Pulmonary artery endothelial cell (primary cell): ENCODE results near the gene TAF4B. TPM values are rescaled to one million over a fixed set of nuclear protein-coding genes. Genes with fewer than 3 reads are reported as not detected.
"Not testable (repeated sequence)": the region's sequence is repeated elsewhere in the genome, so short reads cannot be mapped to it uniquely, and the experiment has no call there.

ENCODE experiments used
- DNase-seq: peaks from one replicate; pipeline ENCODE4 v3.0.0-alpha.2; 2011; ENCODE audit warnings: low read depth, low spot score
- total RNA-seq: library from RNA; depleted of rRNA; stranded (reverse); fragments of >200 nt; gene quantifications from 2 replicates; pipeline ENCODE4 v1.2.3, GENCODE V29; 2014

Gene TAF4B
- total RNA-seq, 1 donor from 2014 or later, result 4.9 TPM

DNA sequence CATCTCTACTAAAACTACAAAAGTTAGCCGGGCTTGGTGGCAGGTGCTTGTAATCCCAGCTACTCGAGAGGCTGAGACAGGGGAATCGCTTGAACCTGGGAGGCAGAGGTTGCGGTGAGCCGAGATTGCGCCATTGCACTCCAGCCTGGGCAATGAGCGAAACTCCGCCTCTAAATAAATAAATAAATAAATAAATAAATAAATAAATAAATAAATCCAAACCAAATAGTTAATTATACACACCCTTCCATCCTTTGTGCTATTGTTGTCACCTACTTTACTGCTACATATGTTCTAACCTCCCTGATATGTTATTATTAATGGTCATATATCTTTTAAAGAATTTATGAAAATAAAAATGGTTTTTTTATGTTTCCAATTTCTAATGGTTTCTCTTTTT, 155.3 kb downstream of the TAF4B start:
- not testable (repeated sequence) for DNase-seq

DNA sequence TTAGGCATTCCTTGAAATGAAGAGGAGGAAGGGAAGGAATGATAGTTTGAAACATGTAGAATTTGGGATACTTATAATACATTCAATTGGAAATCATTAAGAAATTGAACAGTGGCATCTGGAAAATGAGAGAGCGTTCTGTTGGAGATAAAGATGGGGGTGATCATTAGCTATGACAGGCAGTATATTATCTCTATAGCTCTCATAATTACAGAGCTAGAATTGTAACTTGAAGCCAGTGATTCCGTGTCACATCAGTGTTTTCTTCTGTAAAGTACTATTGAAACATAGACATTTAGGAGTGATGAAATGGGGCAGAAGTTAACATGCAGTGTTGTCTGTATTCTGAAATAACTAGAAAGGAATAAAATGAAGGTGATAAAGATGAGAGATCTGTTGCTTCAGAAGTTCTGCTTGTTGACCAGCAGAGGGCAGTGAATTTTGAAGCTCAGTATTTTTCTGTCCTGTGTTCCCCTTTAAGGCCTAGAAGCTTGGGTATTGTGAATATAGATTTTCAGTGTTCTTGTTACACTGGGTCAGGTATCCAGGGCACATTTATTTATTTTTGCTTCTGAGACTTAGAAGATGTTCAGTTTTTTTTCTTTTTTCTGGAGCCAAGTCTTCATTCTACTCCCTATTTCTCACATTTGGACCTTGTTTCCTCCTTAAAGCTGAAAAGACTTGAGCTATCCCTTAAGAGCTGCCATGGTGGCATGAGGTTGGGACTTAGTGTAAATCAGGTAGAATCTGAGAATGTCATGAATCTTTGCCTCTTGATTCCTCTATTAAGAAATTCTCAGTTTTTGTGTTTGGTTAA, 157.4 kb downstream of the TAF4B start:
- DNase-seq, result peak; percentile 24

DNA sequence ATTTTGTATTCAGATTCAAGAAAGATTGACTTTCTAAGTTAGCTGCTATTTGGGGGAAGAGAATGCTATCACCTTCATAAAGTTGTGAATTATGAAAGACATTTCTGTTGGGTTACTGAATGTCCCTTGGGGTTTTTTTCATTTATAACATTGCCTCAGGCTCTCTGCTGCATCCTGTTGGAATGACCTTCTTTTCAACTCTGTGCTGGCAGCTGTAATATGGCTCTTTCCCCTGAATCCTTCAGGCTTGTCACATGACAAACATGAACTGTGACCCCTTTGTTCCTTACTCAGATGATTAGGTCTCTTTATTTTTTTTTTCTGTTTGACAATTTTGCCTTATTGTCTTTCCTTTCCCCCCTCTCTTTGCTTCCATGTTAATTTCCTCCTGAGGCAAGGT, 159.8 kb downstream of the TAF4B start:
- peak; percentile 81 for DNase-seq

DNA sequence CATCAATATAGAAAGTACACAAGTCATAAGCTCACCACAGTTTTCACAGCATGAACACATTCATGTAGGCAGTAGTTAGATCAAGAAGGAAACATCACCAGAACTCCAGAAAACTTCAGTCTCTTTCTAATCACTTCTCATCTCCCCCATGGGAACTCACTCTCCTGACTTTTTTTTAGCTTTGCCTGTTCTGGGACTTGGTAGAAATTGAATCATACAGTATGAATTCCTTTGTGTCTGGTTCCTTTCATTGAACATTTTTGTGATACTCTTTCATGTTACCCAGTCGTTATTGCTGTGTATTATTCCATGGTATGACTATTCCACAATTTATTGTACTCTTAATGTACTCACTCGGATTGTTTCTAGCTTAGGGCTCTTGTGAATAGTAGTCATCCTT, 160.2 kb downstream of the TAF4B start:
- DNase-seq, result no peak

- DNase-seq, result no peak
These were observed 167.9 kb downstream of the TAF4B start for GRCh38 chr18:26394047-26394654.

GRCh38 chr18:26397019-26397418, 170.8 kb downstream of the TAF4B start:
- no peak for DNase-seq

DNA sequence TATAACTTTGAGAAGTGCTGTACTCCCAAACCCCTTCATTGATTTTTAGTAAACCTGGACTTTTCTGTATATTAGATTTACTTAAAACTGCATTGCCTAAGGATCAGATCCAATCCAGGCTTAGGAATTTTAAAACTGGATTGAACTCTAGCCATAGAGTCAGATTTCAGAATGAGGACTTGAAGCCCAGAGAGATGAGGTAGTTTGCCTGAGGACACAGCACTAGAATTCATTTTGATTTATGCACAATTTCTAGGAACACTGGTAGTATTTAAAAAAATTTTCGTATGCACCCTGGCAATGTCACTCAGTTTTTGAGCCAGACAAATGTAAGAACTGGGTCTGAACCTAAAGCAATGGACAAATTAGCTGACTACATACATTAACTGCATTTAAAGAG, 177.2 kb downstream of the TAF4B start:
- no peak for DNase-seq

DNA sequence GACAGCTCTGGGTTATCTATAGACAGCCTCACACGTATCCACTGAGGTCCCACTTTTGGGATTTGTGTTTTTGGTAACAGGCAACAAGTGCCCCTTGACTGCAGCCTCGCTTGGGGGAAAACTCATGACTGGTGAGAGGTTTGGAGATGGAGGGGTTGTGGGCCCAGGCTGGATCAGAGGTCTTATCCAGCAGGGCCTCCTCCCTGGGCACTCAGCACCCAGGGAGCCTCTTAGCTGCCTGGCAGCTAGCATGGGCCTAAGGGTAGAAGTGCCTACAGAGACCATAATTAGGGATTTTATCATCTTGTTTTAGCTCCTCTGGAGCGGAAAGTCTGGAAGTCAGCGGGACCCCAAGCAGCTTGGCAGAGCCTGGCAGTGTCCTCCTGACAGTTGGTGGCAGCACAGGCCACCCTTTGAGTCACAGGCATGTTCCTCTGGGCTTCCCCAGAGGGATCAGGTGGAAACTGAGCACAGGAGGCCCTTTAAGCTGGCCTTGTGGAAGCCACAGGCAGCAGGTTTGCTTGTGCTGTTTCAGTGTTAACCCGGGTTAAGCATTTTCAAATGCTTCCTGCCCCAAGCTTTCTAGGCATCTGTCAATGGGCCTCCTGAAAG, 179.1 kb downstream of the TAF4B start:
- peak; percentile 8 for DNase-seq

DNA sequence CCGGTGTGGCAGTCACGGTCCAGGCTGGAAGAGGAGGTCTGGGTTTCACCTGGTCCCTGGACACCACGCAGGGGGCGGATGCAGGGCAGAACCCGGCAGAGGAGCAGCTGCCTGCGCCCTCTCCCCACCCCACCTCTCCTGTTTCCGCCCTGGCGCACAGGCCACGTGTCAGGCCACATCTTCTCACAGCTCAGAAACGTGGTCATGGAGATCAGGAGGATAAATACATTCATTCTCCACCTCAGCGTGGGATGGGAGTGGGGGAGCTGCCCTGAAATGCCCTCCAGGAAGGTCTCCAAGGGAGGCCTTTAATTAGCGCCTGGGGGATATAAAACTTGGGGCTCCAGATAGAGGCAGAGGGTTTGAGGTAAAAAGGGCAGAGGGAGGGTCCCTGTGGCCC, 180.1 kb downstream of the TAF4B start:
- DNase-seq, result no peak

GRCh38 chr18:26406854-26407517, 180.7 kb downstream of the TAF4B start:
- DNase-seq, result no peak

GRCh38 chr18:26407736-26408601, 181.7 kb downstream of the TAF4B start:
- DNase-seq, result no peak

- DNase-seq, result no peak
These were observed 182.8 kb downstream of the TAF4B start for GRCh38 chr18:26409091-26409490.

- no peak for DNase-seq
These were observed 188.7 kb downstream of the TAF4B start for GRCh38 chr18:26414901-26415440.

DNA sequence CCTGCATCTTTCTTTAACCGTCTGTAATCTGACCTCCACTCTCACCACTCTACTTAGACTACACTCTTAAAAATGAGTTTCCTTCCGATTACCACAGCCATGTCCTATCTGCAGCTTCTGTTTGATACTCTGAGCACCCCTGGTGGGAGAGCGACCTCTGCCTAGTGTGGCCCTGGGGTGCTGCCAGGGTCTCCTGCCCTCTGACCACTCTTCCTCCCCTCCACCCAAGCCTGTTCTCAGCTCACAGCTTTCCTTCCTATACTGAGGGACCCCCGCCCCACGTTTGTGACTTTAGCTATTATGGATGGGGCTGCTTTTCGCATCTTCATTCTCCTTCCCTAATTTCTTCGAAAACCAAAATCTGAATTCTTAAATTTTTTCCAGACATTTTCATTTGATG, 189.4 kb downstream of the TAF4B start:
- no peak for DNase-seq

- DNase-seq, result no peak
These were observed 190.5 kb downstream of the TAF4B start for GRCh38 chr18:26416652-26417150.

- no peak for DNase-seq
These were observed 190.9 kb downstream of the TAF4B start for GRCh38 chr18:26417190-26417589.

DNA sequence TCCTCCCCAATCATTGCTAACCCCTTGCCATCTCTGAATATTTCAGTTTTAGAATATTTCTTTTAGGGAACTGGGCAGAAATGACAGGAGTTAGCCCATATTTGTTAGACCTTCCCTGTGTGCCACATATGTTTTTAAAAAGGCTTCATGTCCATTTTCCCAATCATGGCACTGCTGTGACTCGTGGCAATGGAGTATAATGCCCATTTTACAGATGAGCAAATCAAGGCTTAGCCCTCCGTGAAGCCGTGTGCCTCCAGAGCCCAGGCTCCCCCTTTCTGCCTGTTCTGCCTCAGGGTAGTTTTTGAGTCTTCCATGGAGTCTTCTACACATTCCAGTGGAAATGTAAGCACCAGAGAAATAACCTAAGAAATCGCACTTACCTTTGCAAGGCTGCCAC, 192.0 kb downstream of the TAF4B start:
- no peak for DNase-seq

DNA sequence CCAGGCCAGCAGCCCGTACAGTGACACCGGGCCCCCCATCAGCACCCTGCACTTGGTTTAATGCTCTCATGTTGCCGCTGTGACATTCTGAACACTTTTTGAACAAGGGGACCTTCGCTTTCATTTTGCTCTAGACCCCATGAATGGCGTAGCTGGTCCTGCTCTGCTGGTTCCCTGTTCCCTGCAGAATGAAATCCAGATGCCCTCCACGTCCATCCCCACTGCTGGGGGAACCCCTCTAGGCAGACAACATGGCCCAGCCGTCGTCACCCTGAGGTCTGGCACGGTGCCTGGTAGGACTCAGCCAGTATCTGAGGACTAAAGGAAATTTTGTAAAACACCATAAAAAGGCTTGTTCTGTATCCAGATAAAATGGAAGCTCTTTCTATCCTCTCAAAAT, 193.5 kb downstream of the TAF4B start:
- DNase-seq, result no peak

DNA sequence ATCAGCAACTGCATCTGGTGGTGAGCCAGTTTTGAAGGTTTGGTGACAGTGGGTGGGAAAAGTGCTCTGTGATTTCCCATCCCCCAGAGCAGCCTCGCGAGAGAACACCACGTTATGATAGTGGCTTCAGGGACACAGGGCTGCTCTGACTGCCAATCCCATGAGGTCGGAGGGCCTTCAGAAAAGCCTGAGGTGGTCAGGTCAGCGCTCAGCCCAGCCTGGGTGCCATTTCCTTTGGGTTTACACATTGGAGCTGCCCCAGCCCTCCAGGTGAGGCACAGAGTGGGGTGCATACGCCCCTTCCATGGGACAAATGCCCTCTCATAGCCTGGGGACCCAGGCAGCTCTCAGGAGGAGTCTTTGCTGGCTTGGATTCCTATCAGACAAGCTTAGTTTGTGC, 195.3 kb downstream of the TAF4B start:
- DNase-seq, result no peak

DNA sequence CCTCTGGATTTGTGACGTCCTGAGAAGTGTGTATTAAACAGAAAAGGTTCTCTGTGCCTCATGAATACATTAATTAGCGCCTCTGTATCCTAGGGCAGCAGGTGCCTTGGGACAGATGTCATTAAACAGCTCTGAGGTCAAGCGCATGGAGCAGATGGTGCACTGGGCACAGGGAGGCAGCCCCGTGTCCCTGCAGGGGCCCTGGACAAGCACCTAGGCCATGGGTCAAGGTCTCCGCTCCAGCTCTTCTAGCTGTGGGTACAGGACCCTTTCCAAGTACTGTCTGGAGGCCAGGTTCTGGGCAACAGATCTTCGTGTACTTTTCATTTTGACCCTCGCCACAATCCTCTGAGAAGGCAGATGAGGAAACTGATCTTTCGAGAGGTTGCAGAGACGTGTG, 195.7 kb downstream of the TAF4B start:
- no peak for DNase-seq
